GM20000 (cell line): ENCODE measurements around the gene LRRC36.

Source experiments
- DNase-seq: peaks from one replicate; pipeline ENCODE4 v3.0.0; 2012; ENCODE audit warnings: low spot score
- TF ChIP-seq, protein P1 (sequence below): IDR thresholded peaks from 2 replicates; pipeline ENCODE4 v1.5.1; 2012; ENCODE audit warnings: mild to moderate bottlenecking, control low read depth; ENCODE audit errors: extremely low read depth, missing control alignments

Gene LRRC36

DNA sequence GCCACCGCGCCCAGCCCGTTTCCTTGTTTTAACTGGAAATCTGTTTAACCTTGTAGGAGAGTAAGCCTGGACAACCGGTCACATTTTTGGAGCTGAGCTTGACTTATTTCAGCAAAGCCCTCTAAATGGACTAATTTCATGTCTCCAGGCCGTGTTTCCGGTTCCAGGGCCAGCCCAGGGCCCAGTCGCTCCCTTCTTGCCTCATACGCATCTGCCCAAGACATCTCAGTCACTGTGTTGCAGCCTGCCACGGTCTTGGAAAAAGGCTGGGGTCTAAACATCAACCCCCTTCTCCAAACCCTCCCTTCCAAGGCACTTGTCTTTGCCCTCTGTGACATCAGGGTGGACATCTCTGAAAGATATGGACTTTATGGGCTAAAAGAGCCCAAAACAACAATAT lies 28.3 kb upstream of the LRRC36 start:
- TF ChIP-seq, protein P1, sequence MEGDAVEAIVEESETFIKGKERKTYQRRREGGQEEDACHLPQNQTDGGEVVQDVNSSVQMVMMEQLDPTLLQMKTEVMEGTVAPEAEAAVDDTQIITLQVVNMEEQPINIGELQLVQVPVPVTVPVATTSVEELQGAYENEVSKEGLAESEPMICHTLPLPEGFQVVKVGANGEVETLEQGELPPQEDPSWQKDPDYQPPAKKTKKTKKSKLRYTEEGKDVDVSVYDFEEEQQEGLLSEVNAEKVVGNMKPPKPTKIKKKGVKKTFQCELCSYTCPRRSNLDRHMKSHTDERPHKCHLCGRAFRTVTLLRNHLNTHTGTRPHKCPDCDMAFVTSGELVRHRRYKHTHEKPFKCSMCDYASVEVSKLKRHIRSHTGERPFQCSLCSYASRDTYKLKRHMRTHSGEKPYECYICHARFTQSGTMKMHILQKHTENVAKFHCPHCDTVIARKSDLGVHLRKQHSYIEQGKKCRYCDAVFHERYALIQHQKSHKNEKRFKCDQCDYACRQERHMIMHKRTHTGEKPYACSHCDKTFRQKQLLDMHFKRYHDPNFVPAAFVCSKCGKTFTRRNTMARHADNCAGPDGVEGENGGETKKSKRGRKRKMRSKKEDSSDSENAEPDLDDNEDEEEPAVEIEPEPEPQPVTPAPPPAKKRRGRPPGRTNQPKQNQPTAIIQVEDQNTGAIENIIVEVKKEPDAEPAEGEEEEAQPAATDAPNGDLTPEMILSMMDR, result no peak
- no peak for DNase-seq

DNA sequence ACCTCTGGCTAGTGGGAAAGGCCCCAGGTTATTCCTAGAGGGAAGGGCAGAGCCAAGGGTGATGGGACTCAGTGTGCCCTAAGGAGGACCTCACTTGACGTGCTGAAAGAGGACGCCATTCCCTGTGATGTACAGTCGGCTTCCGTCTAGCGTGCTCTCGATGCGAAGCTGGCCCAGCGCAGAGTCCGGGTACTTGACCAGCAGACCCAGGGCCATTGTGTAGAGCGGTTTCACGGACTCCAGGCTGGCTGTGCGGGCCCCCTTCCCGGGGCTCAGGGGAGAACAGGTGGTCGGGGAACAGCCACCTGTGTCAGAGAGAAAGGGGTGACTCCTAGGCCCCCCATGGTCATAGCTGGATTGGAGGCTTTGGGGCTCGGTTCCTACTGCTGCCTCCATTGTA lies 27.3 kb upstream of the LRRC36 start:
- DNase-seq, result no peak
- TF ChIP-seq, protein P1, result no peak

DNA sequence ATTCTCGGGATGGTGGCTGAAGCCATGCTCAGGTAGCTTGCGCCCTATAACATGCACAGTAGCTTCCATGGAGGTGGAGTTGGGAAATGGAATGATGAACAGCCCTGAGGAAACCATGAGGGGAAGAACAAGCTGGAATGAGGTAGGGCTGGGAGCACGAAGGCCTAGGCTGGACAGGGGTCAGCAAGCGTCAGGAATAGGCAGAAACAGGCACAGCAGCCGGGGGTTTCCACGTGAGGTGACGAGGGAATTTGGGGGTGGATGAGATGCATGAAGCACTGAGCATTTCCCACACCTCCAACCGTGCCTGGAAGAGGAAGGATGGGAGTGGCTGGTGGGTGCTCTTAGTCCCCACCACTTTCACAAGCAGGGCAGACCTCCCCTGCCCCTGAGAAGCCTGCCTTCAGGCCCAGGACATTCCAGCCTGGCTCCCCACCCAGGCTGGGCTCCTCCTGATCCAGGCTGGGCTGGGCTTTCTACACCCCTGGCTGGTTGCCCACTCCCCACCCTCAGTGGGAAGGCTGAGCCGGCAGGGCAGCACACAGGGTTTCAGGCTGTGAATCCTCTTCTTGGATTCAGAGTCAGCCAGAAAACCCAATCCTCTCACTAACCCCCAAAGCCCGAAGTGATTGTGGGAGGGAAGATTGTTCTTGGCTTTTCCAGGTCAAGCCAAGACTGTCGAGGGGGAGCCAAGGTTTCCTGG lies 25.4 kb upstream of the LRRC36 start:
- DNase-seq, result no peak
- TF ChIP-seq, protein P1, result no peak

DNA sequence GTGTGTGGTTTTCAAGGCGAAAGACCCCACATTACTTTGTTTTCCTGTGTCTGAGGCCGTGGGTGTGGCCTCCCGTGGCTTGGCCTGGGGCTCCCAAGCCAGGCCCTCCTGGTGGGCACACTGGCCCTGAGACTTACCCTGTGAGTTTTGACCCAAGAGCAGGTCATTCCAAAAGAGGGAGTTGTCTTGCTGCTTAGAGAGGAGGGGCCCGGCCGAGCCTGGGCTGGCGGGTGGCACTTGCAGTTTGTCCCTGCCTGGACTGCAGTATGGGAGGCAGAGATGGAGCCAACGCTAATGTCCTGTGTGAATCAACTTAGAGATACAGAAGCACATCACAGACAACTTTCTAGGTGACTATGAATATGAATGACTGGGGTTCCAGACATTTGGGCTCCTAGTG lies 24.5 kb upstream of the LRRC36 start:
- TF ChIP-seq, protein P1, result no peak
- DNase-seq, result no peak

GRCh38 chr16:67302970-67303369 lies 23.6 kb upstream of the LRRC36 start:
- no peak for DNase-seq
- TF ChIP-seq, protein P1, result no peak

- DNase-seq, result no peak
- TF ChIP-seq, protein P1, result no peak
Observed at GRCh38 chr16:67304020-67304419, 22.6 kb upstream of the LRRC36 start.

DNA sequence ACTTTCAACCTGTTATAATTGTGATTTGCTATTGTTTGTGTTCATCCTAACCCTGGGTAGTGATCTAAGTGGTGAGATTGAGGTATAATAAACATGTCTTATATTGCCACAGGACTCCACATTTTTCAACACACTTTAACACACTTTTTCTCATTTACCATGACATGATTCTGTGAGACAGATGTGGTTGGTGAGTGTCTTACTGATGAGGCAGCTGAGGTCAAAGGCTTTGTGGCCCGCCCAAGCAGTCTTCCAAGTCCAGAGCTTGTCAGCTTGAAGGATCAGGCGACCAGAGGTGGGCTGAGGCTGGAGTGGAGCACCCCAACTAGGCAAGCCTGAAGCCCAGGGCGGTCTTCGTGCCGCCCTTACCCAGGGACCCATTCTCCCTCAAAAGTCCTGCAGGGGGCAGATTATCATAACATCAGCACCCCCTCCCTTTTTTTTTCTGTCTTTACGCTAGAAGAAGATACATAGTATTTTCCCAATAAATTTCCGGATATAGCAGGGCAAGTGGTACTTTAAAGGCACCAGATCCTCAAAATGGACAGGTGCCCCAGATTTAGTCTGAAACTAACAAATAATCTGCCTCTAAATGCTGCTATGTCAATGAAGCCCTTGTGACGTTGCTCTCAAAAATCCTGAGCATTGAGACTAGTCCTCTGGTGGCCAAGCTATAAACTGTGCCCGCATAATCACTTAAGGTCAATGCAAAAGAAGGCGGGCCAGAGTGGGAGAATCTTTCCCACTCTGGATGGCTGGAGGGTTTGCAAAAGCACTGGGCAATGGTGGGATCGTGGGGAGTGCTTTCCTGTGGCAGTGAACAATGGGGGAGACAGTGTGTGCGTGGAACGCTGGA lies 21.2 kb upstream of the LRRC36 start:
- DNase-seq, result no peak
- TF ChIP-seq, protein P1, result no peak
